ENCODE data around the gene CPLX1. TPM values are rescaled to one million over a fixed set of nuclear protein-coding genes. Genes with fewer than 3 reads are reported as not detected.
A peak's percentile ranks its signal among the peaks of the same experiment; 100 is the strongest.

The CPLX1 gene
- polyA plus RNA-seq, 3 donors = not detected

GRCh38 chr4:761739-762138 is 64.2 kb downstream of the CPLX1 start:
- 99% methylated on average over 11 of the region's 14 CpGs for WGBS (ENCODE audit: insufficient coverage)
- peaks cover 10 to 17% of the 10 kb centered on the region in 2 donors for H3K4me1 ChIP-seq (ENCODE audit: control insufficient read depth in 1 of 2, insufficient read depth in 2 of 2, low read length in 2 of 2)
- H3K36me3 ChIP-seq (replicated peaks in 1 of 2; ENCODE audit: control insufficient read depth in 1 of 2, insufficient read depth in 2 of 2, low read length in 2 of 2) = peaks cover 21 to 70% of the 10 kb centered on the region in 2 donors
- no peak overlapping the region for H3K4me3 ChIP-seq (replicated peaks in 1 of 3; ENCODE audit: low read depth in 2 of 3, low read length in 3 of 3)
- H3K4me2 ChIP-seq (replicated peaks; ENCODE audit: extremely low read depth, low read length, poor library complexity, severe bottlenecking) = no peak overlapping the region
- H3K36me3 Mint-ChIP-seq = peaks cover 52 to 81% of the 10 kb centered on the region in 2 donors
- H2AFZ ChIP-seq (ENCODE audit: insufficient read depth, low read depth, low read length, poor library complexity, severe bottlenecking) = no peak overlapping the region
- H3K9ac ChIP-seq (ENCODE audit: insufficient read depth, low read length, poor library complexity, severe bottlenecking) = no peak overlapping the region
- H3K27ac Mint-ChIP-seq = peak overlapping the region in 1 of 7 donors; percentile 6
- H3K4me3 Mint-ChIP-seq = no peak overlapping the region
- H3K27me3 Mint-ChIP-seq (ENCODE audit: low read depth in 3 of 3) = peaks cover 0 to 5% (median 2%) of the 10 kb centered on the region in 3 donors
- intact Hi-C loops (cut with micrococcal nuclease) = no loop called here
- no peak for TF ChIP-seq CTCF (IDR thresholded peaks at IDR 0.05)
- no peaks in the 10 kb centered on the region for H3K79me2 ChIP-seq (ENCODE audit: insufficient read depth, low read length)
- H3K9me3 Mint-ChIP-seq = peaks cover 2 to 18% (median 12%) of the 10 kb centered on the region in 7 donors
- peaks cover 0 to 8% of the 10 kb centered on the region in 2 donors for H3K9me3 ChIP-seq (replicated peaks in 1 of 2; ENCODE audit: control insufficient read depth in 1 of 2, insufficient read depth in 1 of 2, low read length in 2 of 2)
- H4K20me1 ChIP-seq (ENCODE audit: insufficient read depth, low read length) = peaks cover 79% of the 10 kb centered on the region
- H3K4me1 Mint-ChIP-seq = peaks cover 18% of the 10 kb centered on the region
- H3K27ac ChIP-seq (ENCODE audit: low read depth in 1 of 2, low read length in 2 of 2) = no peak overlapping the region
- no peak for DNase-seq
- H3K27me3 ChIP-seq (ENCODE audit: control insufficient read depth in 2 of 2, insufficient read depth in 2 of 2, low read length in 2 of 2) = no peaks in the 10 kb centered on the region

GRCh38 chr4:761086-761485 is 64.8 kb downstream of the CPLX1 start:
- WGBS (ENCODE audit: insufficient coverage) = 99% methylated on average over 10 of the region's 14 CpGs
- H3K4me2 ChIP-seq (replicated peaks; ENCODE audit: extremely low read depth, low read length, poor library complexity, severe bottlenecking) = no peak overlapping the region
- intact Hi-C loops (cut with micrococcal nuclease) = no loop called here
- Mint-ChIP-seq H3K27me3 (ENCODE audit: low read depth in 3 of 3) (peaks cover 0 to 5% (median 2%) of the 10 kb centered on the region in 3 donors), H3K27ac (no peak overlapping the region), H3K4me3 (no peak overlapping the region), H3K4me1 (peaks cover 18% of the 10 kb centered on the region), H3K36me3 (peaks cover 49 to 78% of the 10 kb centered on the region in 2 donors), H3K9me3 (peaks cover 2 to 18% (median 12%) of the 10 kb centered on the region in 7 donors)
- no peaks in the 10 kb centered on the region for H3K79me2 ChIP-seq (ENCODE audit: insufficient read depth, low read length)
- no peak for TF ChIP-seq CTCF (IDR thresholded peaks at IDR 0.05)
- no peaks in the 10 kb centered on the region for H3K27me3 ChIP-seq (ENCODE audit: control insufficient read depth in 2 of 2, insufficient read depth in 2 of 2, low read length in 2 of 2)
- H2AFZ ChIP-seq (ENCODE audit: insufficient read depth, low read depth, low read length, poor library complexity, severe bottlenecking) = no peak overlapping the region
- H3K9me3 ChIP-seq (replicated peaks in 1 of 2; ENCODE audit: control insufficient read depth in 1 of 2, insufficient read depth in 1 of 2, low read length in 2 of 2) = peaks cover 0 to 8% of the 10 kb centered on the region in 2 donors
- H3K36me3 ChIP-seq (replicated peaks in 1 of 2; ENCODE audit: control insufficient read depth in 1 of 2, insufficient read depth in 2 of 2, low read length in 2 of 2) = peaks cover 19 to 68% of the 10 kb centered on the region in 2 donors
- H3K4me1 ChIP-seq (ENCODE audit: control insufficient read depth in 1 of 2, insufficient read depth in 2 of 2, low read length in 2 of 2) = peaks cover 10 to 17% of the 10 kb centered on the region in 2 donors
- H3K27ac ChIP-seq (ENCODE audit: low read depth in 1 of 2, low read length in 2 of 2) = no peak overlapping the region
- peaks cover 73% of the 10 kb centered on the region for H4K20me1 ChIP-seq (ENCODE audit: insufficient read depth, low read length)
- no peak for DNase-seq
- no peak overlapping the region for H3K9ac ChIP-seq (ENCODE audit: insufficient read depth, low read length, poor library complexity, severe bottlenecking)
- H3K4me3 ChIP-seq (replicated peaks in 1 of 3; ENCODE audit: low read depth in 2 of 3, low read length in 3 of 3) = no peak overlapping the region
